Neuronal stem cell (in vitro differentiated cells): Measurements from ENCODE around the gene CELA2A.
"Not testable (repeated sequence)": the region's sequence is repeated elsewhere in the genome, so short reads cannot be mapped to it uniquely, and the experiment has no call there.

ENCODE experiments used
- DNase-seq: peaks from one replicate; pipeline ENCODE4 v3.0.0-alpha.2; 2013; ENCODE audit warnings: low spot score
- H2AFZ ChIP-seq: one replicate; pipeline ENCODE4 v1.6.1; 2013; ENCODE audit warnings: mild to moderate bottlenecking, low read length, inconsistent platforms
- H2AK5ac ChIP-seq: 2 replicates; pipeline ENCODE4 v1.6.1; 2013; ENCODE audit warnings: low read depth, mild to moderate bottlenecking, inconsistent platforms, low read length, moderate library complexity, mixed read lengths
- H2BK120ac ChIP-seq: 2 replicates; pipeline ENCODE4 v1.6.1; 2013; ENCODE audit warnings: low read depth, mild to moderate bottlenecking, inconsistent platforms, low read length, moderate library complexity, mixed read lengths
- H2BK12ac ChIP-seq: one replicate; pipeline ENCODE4 v1.6.1; 2013; ENCODE audit warnings: low read length, inconsistent platforms
- H2BK15ac ChIP-seq: 2 replicates; pipeline ENCODE4 v1.6.1; 2013; ENCODE audit warnings: mild to moderate bottlenecking, low read length, inconsistent platforms, mixed read lengths
- H2BK5ac ChIP-seq: one replicate; pipeline ENCODE4 v1.6.1; 2013; ENCODE audit warnings: inconsistent platforms, mild to moderate bottlenecking, low read length, moderate library complexity
- H3K14ac ChIP-seq: one replicate; pipeline ENCODE4 v1.6.1; 2013; ENCODE audit warnings: low read length, inconsistent platforms
- H3K18ac ChIP-seq: 2 replicates; pipeline ENCODE4 v1.6.1; 2013; ENCODE audit warnings: low read length, inconsistent platforms
- H3K23ac ChIP-seq: 2 replicates; pipeline ENCODE4 v1.6.1; 2013; ENCODE audit warnings: low read depth, mild to moderate bottlenecking, mixed read lengths, low read length, inconsistent platforms; ENCODE audit not compliant: poor library complexity
- H3K27ac ChIP-seq: replicated peaks from 3 replicates; pipeline ENCODE4 v1.5.1; 2013; ENCODE audit warnings: low read length, inconsistent platforms
- H3K27me3 ChIP-seq, 3 experiments: 2 replicates each; pipeline ENCODE4 v1.6.1; 2013; ENCODE audit warnings: low read length in 3 of 3, mild to moderate bottlenecking in 2 of 3, inconsistent platforms in 1 of 3, low read depth in 1 of 3, mixed read lengths in 1 of 3, moderate library complexity in 1 of 3; ENCODE audit not compliant: control insufficient read depth in 3 of 3, insufficient read depth in 3 of 3
- H3K36me3 ChIP-seq, 2 donors: replicated peaks in 1 of 2; 2 replicates each; pipeline ENCODE4 v1.6.1; 2013; ENCODE audit warnings: low read length in 2 of 2; ENCODE audit not compliant: control insufficient read depth in 2 of 2, insufficient read depth in 2 of 2
- H3K4ac ChIP-seq: 2 replicates; pipeline ENCODE4 v1.6.1; 2013; ENCODE audit warnings: inconsistent platforms, mild to moderate bottlenecking, low read length, moderate library complexity
- H3K4me1 ChIP-seq, 2 donors: 1 replicate in 1 of 2; 2 replicates in 1 of 2; pipeline ENCODE4 v1.6.1; 2013; ENCODE audit warnings: low read length in 2 of 2, low read depth in 1 of 2; ENCODE audit not compliant: control insufficient read depth in 2 of 2, insufficient read depth in 1 of 2
- H3K4me2 ChIP-seq: one replicate; pipeline ENCODE4 v1.6.1; 2013; ENCODE audit warnings: mild to moderate bottlenecking, low read length, inconsistent platforms; ENCODE audit not compliant: insufficient read depth, poor library complexity, severe bottlenecking
- H3K4me3 ChIP-seq, 2 donors: 2 replicates each; pipeline ENCODE4 v1.5.1; 2013; ENCODE audit warnings: low read length in 2 of 2, mild to moderate bottlenecking in 2 of 2, inconsistent platforms in 1 of 2, moderate library complexity in 1 of 2
- H3K79me1 ChIP-seq: one replicate; pipeline ENCODE4 v1.6.1; 2013; ENCODE audit warnings: low read depth, mild to moderate bottlenecking, inconsistent platforms, low read length, moderate library complexity
- H3K9ac ChIP-seq: one replicate; pipeline ENCODE4 v1.6.1; 2013; ENCODE audit warnings: mild to moderate bottlenecking, low read depth, low read length, inconsistent platforms; ENCODE audit not compliant: poor library complexity
- H3K9me3 ChIP-seq, 2 donors: replicated peaks in 1 of 2; 2 replicates each; pipeline versions ENCODE3 to v1.6.1; 2013; ENCODE audit warnings: low read length in 2 of 2, mild to moderate bottlenecking in 2 of 2, inconsistent platforms in 1 of 2, low read depth in 1 of 2, mixed read lengths in 1 of 2, moderate library complexity in 1 of 2; ENCODE audit not compliant: control insufficient read depth in 2 of 2, insufficient read depth in 1 of 2
- H4K8ac ChIP-seq: one replicate; pipeline ENCODE4 v1.6.1; 2013; ENCODE audit warnings: low read depth, mild to moderate bottlenecking, inconsistent platforms, low read length, moderate library complexity
- H4K91ac ChIP-seq: one replicate; pipeline ENCODE4 v1.6.1; 2013; ENCODE audit warnings: low read length, low read depth, mild to moderate bottlenecking, inconsistent platforms; ENCODE audit not compliant: poor library complexity
- WGBS, 2 donors: extraction: QIAGEN DNeasy Blood & Tissue Kit; methylation state at CpG; one replicate each; pipeline ENCODE4 v1.1.7; 2013; ENCODE audit warnings: missing lambda C conversion rate in 2 of 2, mixed read lengths in 1 of 2; ENCODE audit not compliant: insufficient read length in 2 of 2, insufficient replicate concordance in 1 of 2; ENCODE audit errors: extremely low coverage in 2 of 2; 5-methylcytosine and 5-hydroxymethylcytosine counted together

The CELA2A gene

DNA sequence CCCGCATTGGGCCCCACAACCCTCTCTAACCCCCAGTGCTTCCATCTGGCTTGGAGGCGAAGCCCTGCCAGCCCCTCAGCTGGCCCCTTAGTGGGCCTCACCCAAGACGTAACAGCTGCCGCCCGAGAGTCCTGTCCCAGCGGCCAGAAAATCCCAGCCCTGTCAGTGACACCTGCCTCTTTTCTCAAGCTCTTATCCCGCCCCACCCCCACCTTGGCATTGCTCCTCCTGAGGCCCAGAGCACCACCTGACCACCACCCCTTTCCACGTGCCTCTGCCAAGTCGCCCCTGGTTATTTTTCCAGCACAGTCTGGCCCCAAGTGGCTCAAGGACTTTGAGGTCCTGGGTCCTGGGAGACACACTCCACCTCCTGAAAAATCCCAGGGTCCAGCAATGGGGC, 24.2 kb upstream of the CELA2A start:
- no peak overlapping the region for H3K14ac ChIP-seq

DNA sequence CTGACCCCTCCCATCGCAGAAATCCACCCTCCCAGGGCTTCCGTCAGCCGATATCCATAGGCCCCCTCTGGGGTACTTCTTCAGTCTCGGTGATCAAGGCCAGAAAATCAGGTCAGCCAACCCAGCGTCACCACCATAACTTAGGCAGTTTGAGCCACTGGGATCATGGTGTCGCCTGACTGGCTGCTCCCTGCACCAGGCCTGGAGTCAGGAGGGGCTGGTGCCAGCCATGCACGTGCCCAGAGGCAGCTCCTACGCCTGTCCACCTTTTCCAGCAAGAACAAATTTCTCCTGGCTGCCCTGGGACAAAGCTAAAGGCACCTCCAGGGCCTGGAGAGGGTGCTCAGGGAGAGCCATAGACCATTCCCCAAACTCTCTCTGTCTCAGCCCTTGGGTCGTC, 23.1 kb upstream of the CELA2A start:
- Histone ChIP-seq H3K4me2 (no peak overlapping the region), H4K91ac (no peak overlapping the region), H3K9me3 (peaks cover 0 to 3% of the 10 kb centered on the region in 2 donors), H3K4ac (no peak overlapping the region), H3K27me3 (no peaks in the 10 kb centered on the region), H4K8ac (no peak overlapping the region), H3K79me1 (no peaks in the 10 kb centered on the region), H2BK5ac (no peak overlapping the region), H3K9ac (no peak overlapping the region), H2BK15ac (no peak overlapping the region), H3K23ac (no peak overlapping the region), H2AK5ac (no peak overlapping the region), H3K36me3 (no peaks in the 10 kb centered on the region), H3K27ac (no peak overlapping the region), H3K4me1 (no peaks in the 10 kb centered on the region), H2AFZ (no peak overlapping the region), H3K4me3 (no peak overlapping the region), H3K14ac (no peak overlapping the region), H2BK120ac (no peak overlapping the region), H2BK12ac (no peak overlapping the region), H3K18ac (peak overlapping the region; percentile 15)
- WGBS, 2 donors = no CpG with 5 or more reads among the region's 9 CpGs
- no peak for DNase-seq

More for the DNA sequence above, 24.2 kb upstream of the CELA2A start:
- H2BK15ac ChIP-seq = no peak overlapping the region
- H3K4me1 ChIP-seq = peaks cover 0 to under 1% of the 10 kb centered on the region in 2 donors
- no peak overlapping the region for H2BK120ac ChIP-seq
- H2AK5ac ChIP-seq = peak overlapping the region; percentile 58
- no peak overlapping the region for H3K9ac ChIP-seq
- no peak overlapping the region for H3K4ac ChIP-seq
- no peaks in the 10 kb centered on the region for H3K36me3 ChIP-seq
- H3K27ac ChIP-seq = no peak overlapping the region
- H3K4me2 ChIP-seq = peak overlapping the region; percentile 14
- no peaks in the 10 kb centered on the region for H3K27me3 ChIP-seq
- H3K4me3 ChIP-seq = no peak overlapping the region
- no peak for DNase-seq
- H2AFZ ChIP-seq = no peak overlapping the region
- WGBS, 2 donors = no CpG with 5 or more reads among the region's 9 CpGs
- H3K18ac ChIP-seq = no peak overlapping the region
- H2BK5ac ChIP-seq = no peak overlapping the region
- no peak overlapping the region for H3K23ac ChIP-seq
- H2BK12ac ChIP-seq = no peak overlapping the region
- no peak overlapping the region for H4K91ac ChIP-seq
- H3K79me1 ChIP-seq = no peaks in the 10 kb centered on the region
- no peak overlapping the region for H4K8ac ChIP-seq
- H3K9me3 ChIP-seq = peaks cover 0 to 3% of the 10 kb centered on the region in 2 donors

DNA sequence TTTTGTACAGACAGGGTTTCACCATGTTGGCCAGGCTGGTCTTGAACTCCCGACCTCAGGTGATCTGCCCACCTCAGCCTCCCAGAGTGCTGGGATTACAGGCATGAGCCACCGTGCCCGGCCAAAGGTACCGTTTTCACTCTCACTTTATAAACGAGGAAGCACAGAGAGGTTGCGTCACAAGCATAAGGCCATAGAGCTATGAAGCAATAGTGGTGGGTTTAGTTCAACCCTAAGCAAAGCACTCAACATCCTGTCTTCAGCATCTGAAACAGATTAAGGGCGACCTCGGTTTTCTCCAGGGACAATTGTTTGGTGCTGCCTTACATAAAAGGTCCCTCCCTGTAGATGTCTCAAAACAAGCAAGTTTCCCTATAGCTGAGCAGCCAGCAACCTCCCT, 21.8 kb upstream of the CELA2A start:
- not testable (repeated sequence) for H3K4me2 ChIP-seq, H2BK5ac ChIP-seq, H3K27me3 ChIP-seq, H2AK5ac ChIP-seq, H3K4me3 ChIP-seq, H3K79me1 ChIP-seq, H4K8ac ChIP-seq, H2BK15ac ChIP-seq, H3K18ac ChIP-seq, H3K9me3 ChIP-seq, H3K27ac ChIP-seq, H3K14ac ChIP-seq, H2BK120ac ChIP-seq, H2AFZ ChIP-seq, H3K23ac ChIP-seq, H3K4me1 ChIP-seq, H4K91ac ChIP-seq, H3K36me3 ChIP-seq, H3K9ac ChIP-seq, H3K4ac ChIP-seq, DNase-seq, H2BK12ac ChIP-seq
- no CpG with 5 or more reads among the region's 8 CpGs for WGBS, 2 donors

- DNase-seq = no peak
- H3K4me3 ChIP-seq = peak overlapping the region in 1 of 2 donors; percentile 47
- H2AK5ac ChIP-seq = no peak overlapping the region
- peak overlapping the region; percentile 49 for H4K91ac ChIP-seq
- H2AFZ ChIP-seq = no peak overlapping the region
- H3K4me2 ChIP-seq = no peak overlapping the region
- H2BK120ac ChIP-seq = no peak overlapping the region
- no peak overlapping the region for H3K27ac ChIP-seq
- no peaks in the 10 kb centered on the region for H3K4me1 ChIP-seq
- no peak overlapping the region for H3K18ac ChIP-seq
- no peaks in the 10 kb centered on the region for H3K79me1 ChIP-seq
- H3K14ac ChIP-seq = no peak overlapping the region
- H2BK12ac ChIP-seq = no peak overlapping the region
- no CpG with 5 or more reads among the region's 17 CpGs for WGBS, 2 donors
- H3K27me3 ChIP-seq = no peaks in the 10 kb centered on the region
- H2BK5ac ChIP-seq = no peak overlapping the region
- no peak overlapping the region for H3K23ac ChIP-seq
- H3K9ac ChIP-seq = peak overlapping the region; percentile 63
- H2BK15ac ChIP-seq = no peak overlapping the region
- no peaks in the 10 kb centered on the region for H3K36me3 ChIP-seq
- H3K9me3 ChIP-seq = peaks cover 0 to 3% of the 10 kb centered on the region in 2 donors
- no peak overlapping the region for H3K4ac ChIP-seq
- H4K8ac ChIP-seq = peak overlapping the region; percentile 67
These were observed 21.1 kb upstream of the CELA2A start for GRCh38 chr1:15435239-15436077.
